GM18498 (cell line): ENCODE data around the gene RAPGEF4.

Experiments used
- ATAC-seq: cut with Tn5 transposase; IDR thresholded peaks from one replicate; pipeline ENCODE4 v1.9.1; 2021; ENCODE audit warnings: mild to moderate bottlenecking, moderate library complexity; ENCODE audit not compliant: unreplicated experiment

Gene RAPGEF4

GRCh38 chr2:172928756-172929155 lies 193.1 kb downstream of the RAPGEF4 start:
- no peak for ATAC-seq

DNA sequence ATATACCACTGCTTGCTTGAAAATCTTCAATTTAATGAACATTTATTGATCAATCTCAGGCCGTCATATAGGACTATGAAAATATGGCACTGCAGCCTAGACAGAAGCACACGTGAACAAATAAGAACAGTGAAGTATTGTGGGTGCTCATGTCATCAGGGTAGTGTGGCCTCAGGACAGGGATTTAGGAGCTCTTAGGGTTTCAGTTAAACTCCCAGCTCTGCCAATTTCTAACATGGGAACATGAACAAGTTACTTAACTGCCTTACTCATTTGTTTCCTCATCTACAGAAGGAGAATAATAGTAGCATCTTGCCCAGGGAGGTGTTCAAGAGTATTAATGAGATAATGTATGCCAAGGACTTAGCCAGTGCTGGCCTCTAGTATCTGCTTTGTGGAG lies 194.0 kb downstream of the RAPGEF4 start:
- no peak for ATAC-seq

DNA sequence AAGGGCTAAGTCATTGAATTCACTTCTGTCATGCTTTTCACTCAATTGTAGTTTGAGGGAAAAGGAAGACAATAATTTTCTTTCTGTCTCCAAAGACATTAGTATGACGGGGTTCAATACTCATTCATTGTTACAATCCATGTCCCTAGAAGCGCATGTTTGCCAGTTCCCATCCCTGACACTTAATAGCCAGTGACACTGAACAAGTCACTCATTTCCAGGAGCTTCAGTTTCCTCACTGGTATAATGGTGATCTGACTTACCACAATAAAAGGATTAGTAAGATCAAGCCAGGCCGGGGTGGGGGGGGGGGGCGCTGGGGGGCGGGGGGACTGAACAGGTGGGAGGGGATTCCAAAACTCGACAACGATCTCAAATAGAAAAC lies 195.2 kb downstream of the RAPGEF4 start:
- no peak for ATAC-seq

GRCh38 chr2:172931256-172931894 lies 195.7 kb downstream of the RAPGEF4 start:
- no peak for ATAC-seq

- no peak for ATAC-seq
Measured at GRCh38 chr2:172931918-172932520, 196.4 kb downstream of the RAPGEF4 start.

DNA sequence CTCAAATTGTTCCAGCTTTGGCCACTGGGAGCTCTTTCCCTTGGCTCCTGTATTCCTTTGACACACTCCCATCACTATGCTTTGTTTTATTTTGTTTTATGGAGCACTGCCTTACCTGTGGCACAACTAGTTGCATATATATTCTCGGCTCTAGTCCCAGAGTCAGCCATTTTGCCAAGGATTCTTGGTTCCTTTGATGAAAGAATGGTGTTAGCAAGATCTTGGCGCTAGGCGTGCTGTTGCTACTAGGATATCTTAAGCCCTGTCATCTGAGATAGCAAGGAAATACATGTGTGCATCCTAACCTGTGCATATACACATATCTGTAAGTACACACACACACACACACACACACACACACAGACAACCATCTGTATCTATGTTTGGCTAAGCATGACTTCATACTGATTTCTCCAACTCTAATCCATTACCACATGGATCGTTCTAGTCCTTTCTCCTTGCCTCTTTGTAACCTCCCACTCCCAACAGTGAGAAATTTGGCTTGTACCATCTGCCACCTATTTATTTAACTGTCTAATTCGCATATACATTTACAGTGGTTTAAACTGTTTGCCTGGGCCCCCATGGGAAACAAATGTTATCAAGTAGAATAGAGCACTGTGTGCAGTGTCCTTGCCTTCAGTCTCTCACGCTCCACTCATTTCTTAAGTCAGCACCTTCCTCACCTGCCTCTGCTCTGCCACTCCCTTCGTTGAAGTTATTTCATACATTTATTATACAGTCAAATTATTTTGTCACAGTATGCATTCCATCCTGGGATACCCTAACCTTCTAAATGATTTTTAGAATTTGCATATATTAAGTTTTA lies 202.5 kb downstream of the RAPGEF4 start:
- ATAC-seq: no peak

DNA sequence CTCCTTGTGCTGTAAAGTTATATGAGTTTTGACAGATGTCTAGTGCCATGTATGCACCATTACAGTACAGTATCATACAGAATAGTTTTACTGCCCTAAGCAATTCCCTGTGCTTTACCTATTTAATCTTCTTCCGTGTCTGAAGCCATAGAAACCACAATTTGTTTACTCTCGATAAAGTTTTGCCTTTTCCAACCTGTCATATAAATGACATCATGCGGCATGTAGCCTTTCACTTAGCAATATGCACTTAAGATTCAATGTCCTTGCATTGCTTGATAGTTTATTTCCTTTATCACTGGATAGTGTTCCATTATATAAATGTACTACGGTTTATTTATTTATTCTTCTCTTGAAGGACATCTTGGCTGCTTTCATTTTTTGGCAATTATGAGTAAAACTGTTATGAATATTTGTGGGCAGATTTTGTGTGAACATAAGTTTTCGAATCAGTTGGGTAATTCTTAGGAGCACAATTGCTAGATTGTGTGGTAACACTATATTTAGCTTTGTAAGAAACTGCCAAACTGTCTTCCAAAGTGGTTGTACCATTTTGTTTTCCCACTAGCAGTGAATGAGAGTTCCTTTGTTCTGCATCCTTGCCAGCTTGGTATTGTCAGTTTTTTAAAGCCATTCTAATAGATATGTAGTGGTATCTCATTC lies 203.2 kb downstream of the RAPGEF4 start:
- no peak for ATAC-seq

GRCh38 chr2:172943539-172943938 lies 207.9 kb downstream of the RAPGEF4 start:
- no peak for ATAC-seq

DNA sequence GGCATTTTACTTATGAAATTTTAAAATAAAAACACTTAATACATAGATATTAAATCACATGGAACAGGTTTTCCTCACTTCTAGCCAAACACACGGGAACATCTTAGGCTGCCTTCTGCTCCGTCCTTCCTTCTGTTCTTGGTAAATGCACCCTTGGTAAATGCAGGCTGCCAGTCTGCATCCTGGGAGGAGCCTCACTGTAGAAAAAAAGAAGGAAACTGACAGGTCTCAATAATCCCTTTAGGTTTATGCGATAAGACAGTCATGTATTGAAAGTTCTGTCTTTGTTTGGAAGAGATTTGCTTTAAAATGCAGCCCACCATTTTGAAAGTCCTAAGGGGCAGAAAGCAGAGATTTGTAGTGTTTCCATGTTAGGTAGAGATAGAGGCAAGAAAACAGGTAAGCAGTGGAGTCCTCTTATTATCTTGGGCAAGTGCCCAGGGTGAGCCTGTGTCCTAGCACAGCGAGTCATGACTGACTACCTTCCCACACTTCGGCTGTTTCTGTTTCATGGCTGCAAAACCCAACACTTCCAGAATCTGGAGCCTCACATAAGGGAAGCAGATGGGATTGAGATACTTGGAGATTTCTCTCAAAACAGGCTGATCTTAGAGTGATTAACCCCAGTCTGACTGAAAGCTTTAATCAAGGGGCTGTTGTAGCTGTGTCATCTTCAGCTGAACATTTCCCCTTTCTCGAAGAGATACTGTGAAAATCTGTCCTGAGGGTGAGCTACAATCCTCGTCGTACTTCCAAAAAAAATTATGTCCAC lies 208.6 kb downstream of the RAPGEF4 start:
- ATAC-seq: no peak

GRCh38 chr2:172944794-172945509 lies 209.3 kb downstream of the RAPGEF4 start:
- no peak for ATAC-seq

DNA sequence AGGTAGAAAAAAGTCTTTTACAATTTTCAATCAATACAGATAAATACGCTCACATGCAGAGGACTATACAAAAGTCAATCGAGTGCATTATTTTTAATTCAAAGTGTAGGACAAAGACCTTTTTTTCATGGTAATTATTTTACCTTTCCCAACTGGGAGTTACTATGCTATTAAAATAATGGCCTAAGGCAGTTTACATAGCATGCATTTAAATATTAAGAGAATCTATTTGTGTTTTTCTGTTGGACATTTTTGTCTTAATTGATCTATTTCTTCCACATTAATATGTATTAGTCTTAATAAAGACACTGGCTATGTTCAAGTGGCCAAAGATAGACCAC lies 209.8 kb downstream of the RAPGEF4 start:
- ATAC-seq: no peak

- ATAC-seq: no peak
Measured at GRCh38 chr2:172947461-172948153, 212.0 kb downstream of the RAPGEF4 start.

- ATAC-seq: no peak
Measured at GRCh38 chr2:172949522-172949921, 213.9 kb downstream of the RAPGEF4 start.

GRCh38 chr2:172950565-172950964 lies 214.9 kb downstream of the RAPGEF4 start:
- ATAC-seq: no peak

GRCh38 chr2:172951554-172951953 lies 215.9 kb downstream of the RAPGEF4 start:
- no peak for ATAC-seq

GRCh38 chr2:172953411-172953810 lies 217.8 kb downstream of the RAPGEF4 start:
- no peak for ATAC-seq

- ATAC-seq: no peak
Measured at GRCh38 chr2:172953970-172954852, 218.6 kb downstream of the RAPGEF4 start.

DNA sequence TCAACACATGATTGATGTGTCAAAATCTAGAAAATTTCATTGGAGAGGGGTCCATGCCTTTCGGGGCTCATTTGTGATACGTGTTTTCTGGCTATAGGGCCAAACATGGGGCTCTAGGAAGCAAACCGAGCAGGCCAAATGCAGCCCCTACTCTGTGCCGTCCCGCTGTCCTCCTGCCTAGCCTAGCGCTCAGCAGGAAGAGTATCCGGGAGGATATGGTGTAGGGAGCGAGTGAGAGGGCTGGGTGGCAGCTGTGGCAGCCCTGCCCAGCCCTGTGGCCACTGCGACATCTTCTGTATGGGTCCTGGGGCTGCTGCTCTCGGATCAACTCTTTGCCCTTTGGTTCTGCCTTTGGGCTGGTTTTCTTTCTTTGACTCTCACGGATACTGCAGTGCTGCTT lies 219.9 kb downstream of the RAPGEF4 start:
- ATAC-seq: no peak

DNA sequence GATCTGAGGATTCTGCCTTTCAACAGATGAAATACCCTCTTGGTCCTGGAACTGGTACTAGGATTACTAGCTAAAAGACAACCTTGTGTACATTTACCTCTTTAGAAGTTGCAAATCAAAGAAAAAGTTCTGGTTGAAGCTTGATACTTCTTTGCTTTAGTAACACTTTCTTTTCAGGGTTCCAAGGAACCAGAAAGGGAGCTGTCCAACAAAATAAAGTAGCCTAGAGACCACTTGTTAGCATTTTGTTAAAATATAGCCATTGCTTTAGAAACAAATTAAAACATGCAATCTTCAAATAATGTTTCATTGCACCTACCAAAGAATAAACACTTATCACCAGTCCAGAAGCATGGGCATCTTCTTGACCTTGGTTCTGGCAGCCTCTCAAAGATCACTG lies 222.1 kb downstream of the RAPGEF4 start:
- ATAC-seq: no peak
